ENCODE measurements around the gene SFI1. TPM values are rescaled to one million over a fixed set of nuclear protein-coding genes. Genes with fewer than 3 reads are reported as not detected.

The SFI1 gene
- total and polyA plus RNA-seq, 10 donors: 36.7 to 110 (median 85.2) TPM

DNA sequence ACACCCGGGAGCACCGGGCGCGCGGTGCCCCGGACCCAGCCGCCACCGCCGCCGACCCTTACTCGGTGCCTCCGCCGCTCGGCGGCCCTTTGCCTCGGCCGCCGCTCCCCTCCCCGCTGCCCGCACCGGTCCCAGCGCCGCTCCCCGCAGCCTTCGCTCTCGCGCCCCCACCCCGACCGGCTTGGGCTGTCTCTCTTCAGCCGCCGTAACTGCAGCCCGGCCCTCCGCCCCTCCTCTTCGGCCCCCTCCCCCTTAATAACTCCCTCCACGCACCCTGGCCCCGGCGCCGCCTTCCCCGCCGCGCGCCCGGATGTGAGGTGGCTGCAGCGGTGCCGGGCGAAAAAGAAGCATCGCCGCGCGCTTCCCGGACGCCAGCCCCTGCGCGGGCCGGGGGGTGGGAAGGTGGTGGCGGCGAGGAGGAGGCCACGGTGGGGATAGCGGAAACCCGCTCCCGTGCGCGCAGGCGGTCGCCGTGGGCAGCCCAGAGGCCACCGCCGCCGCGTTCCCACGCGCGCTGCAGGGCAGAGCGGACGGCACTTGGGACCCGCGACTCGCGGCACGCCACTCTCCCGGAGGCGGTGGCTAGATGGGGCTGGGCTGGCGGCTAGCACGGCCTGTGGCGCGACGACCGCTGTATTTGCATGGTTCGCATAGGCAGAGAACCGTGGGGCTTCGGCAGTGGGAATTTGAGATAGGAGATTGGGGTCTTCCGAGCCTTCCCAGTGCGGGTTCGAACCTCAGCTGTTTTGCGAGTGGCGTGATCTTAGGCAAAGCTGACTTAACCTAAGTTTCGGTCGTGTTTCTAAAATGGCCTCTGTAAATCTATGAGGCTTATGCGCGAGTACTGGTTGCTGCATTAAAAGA is 6.5 kb upstream of the SFI1 start, which contains the start of gene EIF4ENIF1:
Gene EIF4ENIF1, minus strand, starts transcription at position 211 of the 864 bp plus-strand sequence. CDS start 1,124 bp downstream, outside the sequence.
- intact Hi-C loops (cut with DNase I; ENCODE audit: low total_unique reads): loop anchor here (10.0 kb wide), 1 partner anchor 145 kb away; no protein-coding TSS in a partner anchor
- DNase-seq: peak; percentile 97
- Histone ChIP-seq H3K4me3 (peak within 1 kb of the TSS; percentile 76 to 96 (median 87)), H3K27ac (peak within 1 kb of the TSS; percentile 96 to 99 (median 98)), H3K4me1 (peaks cover 20 to 84% (median 47%) of the 10 kb centered on the region in 6 donors), H3K36me3 (peaks cover 0 to 35% (median 12%) of the 10 kb centered on the region in 6 donors), H3K9me3 (no peaks in the 10 kb centered on the region), H3K27me3 (replicated peaks in 1 of 7) (no peaks in the 10 kb centered on the region)
- TF ChIP-seq POLR2AphosphoS5 (IDR thresholded peaks at IDR 0.05): peak; percentile 86 to 94 (median 94)
- TF ChIP-seq, protein P1, sequence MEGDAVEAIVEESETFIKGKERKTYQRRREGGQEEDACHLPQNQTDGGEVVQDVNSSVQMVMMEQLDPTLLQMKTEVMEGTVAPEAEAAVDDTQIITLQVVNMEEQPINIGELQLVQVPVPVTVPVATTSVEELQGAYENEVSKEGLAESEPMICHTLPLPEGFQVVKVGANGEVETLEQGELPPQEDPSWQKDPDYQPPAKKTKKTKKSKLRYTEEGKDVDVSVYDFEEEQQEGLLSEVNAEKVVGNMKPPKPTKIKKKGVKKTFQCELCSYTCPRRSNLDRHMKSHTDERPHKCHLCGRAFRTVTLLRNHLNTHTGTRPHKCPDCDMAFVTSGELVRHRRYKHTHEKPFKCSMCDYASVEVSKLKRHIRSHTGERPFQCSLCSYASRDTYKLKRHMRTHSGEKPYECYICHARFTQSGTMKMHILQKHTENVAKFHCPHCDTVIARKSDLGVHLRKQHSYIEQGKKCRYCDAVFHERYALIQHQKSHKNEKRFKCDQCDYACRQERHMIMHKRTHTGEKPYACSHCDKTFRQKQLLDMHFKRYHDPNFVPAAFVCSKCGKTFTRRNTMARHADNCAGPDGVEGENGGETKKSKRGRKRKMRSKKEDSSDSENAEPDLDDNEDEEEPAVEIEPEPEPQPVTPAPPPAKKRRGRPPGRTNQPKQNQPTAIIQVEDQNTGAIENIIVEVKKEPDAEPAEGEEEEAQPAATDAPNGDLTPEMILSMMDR (IDR thresholded peaks at IDR 0.05 in 8 of 11, conservative IDR thresholded peaks at IDR 0.05 in 3 of 11): no peak
- peak in 2 of 3 donors; percentile 47 to 64 for TF ChIP-seq POLR2A (IDR thresholded peaks at IDR 0.05)
- 0 to 1% (median 1%) methylated on average over 30 to 100 of the region's 100 CpGs for WGBS, 5 donors

DNA sequence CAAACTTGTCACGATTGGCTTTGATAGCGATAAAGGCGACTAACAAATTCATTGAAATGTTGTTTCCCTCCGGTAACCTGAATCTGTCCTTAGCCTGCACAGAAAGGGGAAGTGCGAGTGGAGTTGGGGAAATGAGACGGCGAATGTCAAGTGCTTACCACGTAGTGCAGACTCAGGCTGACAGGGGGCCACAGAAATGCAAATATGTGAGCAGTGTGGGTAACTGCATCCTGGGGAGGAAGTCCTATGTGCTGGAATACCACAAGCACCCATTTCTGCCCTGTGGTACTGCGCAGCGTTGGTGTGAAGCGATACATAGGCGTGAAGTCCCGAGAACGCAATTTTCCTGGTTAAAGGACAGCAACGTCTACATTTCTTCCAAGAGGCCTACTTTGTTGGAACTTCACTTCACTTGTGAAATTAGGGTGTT is 5.8 kb upstream of the SFI1 start:
- Histone ChIP-seq H3K36me3 (peaks cover 0 to 28% (median 9%) of the 10 kb centered on the region in 6 donors), H3K4me3 (peak overlapping the region; percentile 76 to 96 (median 87)), H3K4me1 (peaks cover 26 to 84% (median 53%) of the 10 kb centered on the region in 6 donors), H3K27ac (peak overlapping the region; percentile 96 to 99 (median 98)), H3K27me3 (replicated peaks in 1 of 7) (no peaks in the 10 kb centered on the region), H3K9me3 (no peaks in the 10 kb centered on the region)
- peak; percentile 90 for DNase-seq
- intact Hi-C loops (cut with DNase I; ENCODE audit: low total_unique reads): loop anchor here (10.0 kb wide), 1 partner anchor 144 kb away; no protein-coding TSS in a partner anchor
- TF ChIP-seq POLR2AphosphoS5 (IDR thresholded peaks at IDR 0.05): peak in 1 of 3 donors; percentile 95
- TF ChIP-seq, protein P1 (IDR thresholded peaks at IDR 0.05 in 8 of 11, conservative IDR thresholded peaks at IDR 0.05 in 3 of 11): peak in 6 of 11 experiments; percentile 35 to 53 (median 41)
- TF ChIP-seq POLR2A (IDR thresholded peaks at IDR 0.05): peak in 1 of 3 donors; percentile 60
- WGBS, 5 donors: 0 to 2% (median 0%) methylated on average over 15 of the region's 15 CpGs

DNA sequence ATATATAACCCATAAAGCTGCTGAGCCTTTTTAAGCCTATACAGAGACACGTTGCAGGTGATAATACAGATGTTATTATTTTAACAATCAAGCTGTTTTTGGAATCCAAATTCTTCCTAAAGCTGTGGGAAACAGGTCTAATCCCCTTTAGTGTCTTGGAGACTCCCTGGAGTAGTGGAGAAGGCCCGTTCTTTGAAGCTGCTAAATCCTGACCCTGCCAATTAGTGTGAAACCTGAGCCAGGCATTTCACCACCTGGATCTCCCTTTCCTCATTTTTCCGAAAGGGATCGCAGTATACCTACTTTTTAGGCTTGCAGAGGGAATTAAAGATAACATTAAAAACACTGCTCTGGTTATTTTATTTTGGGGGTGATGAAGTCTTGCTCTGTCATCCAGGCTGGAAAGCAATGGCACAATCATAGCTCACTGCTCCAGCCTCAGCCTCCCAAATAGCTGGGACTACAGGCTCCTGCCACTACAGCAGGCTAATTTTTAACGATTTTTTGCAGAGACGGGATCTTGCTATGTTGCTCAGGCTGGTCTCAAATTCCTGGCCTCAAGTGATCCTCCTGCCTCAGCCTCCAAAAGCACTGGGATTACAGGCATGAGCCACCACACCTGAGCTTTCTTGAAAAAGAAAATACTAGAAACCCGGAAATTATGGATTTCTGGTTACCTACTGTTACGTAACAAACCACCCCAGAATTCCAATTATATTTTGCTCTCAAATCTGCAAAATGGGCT is 4.9 kb upstream of the SFI1 start:
- DNase-seq: no peak
- H3K4me3 ChIP-seq: peak overlapping the region in 7 of 8 donors; percentile 76 to 96 (median 86)
- peak overlapping the region; percentile 96 to 99 (median 98) for H3K27ac ChIP-seq
- no peaks in the 10 kb centered on the region for H3K27me3 ChIP-seq (replicated peaks in 1 of 7)
- peaks cover 28 to 83% (median 57%) of the 10 kb centered on the region in 6 donors for H3K4me1 ChIP-seq
- 81 to 85% (median 84%) methylated on average over 8 of the region's 8 CpGs for WGBS, 5 donors
- no peaks in the 10 kb centered on the region for H3K9me3 ChIP-seq
- TF ChIP-seq POLR2AphosphoS5 (IDR thresholded peaks at IDR 0.05) (no peak), POLR2A (IDR thresholded peaks at IDR 0.05) (no peak)
- TF ChIP-seq, protein P1 (IDR thresholded peaks at IDR 0.05 in 8 of 11, conservative IDR thresholded peaks at IDR 0.05 in 3 of 11): no peak
- peaks cover 0 to 20% (median 6%) of the 10 kb centered on the region in 6 donors for H3K36me3 ChIP-seq
- intact Hi-C loops (cut with DNase I; ENCODE audit: low total_unique reads): loop anchor here (10.0 kb wide), 1 partner anchor 143 kb away; no protein-coding TSS in a partner anchor
